HG03439 (cell line): ENCODE measurements around the gene CACNA1A.
"Not testable (repeated sequence)": the region's sequence is repeated elsewhere in the genome, so short reads cannot be mapped to it uniquely, and the experiment has no call there.

Experiments used
- ATAC-seq: cut with Tn5 transposase; IDR thresholded peaks from one replicate; pipeline ENCODE4 v1.9.1; 2021; ENCODE audit warnings: mild to moderate bottlenecking, moderate library complexity; ENCODE audit not compliant: unreplicated experiment

The CACNA1A gene

GRCh38 chr19:13207846-13208671, 298.2 kb downstream of the CACNA1A start:
- peak; percentile 48 for ATAC-seq

GRCh38 chr19:13207237-13207845, 298.9 kb downstream of the CACNA1A start:
- no peak for ATAC-seq

GRCh38 chr19:13206587-13206986, 299.7 kb downstream of the CACNA1A start:
- no peak for ATAC-seq

- not testable (repeated sequence) for ATAC-seq
These were observed 304.2 kb downstream of the CACNA1A start for GRCh38 chr19:13202112-13202511.

GRCh38 chr19:13198634-13199033, 307.6 kb downstream of the CACNA1A start:
- ATAC-seq: no peak

- no peak for ATAC-seq
These were observed 310.6 kb downstream of the CACNA1A start for GRCh38 chr19:13195678-13196077.

- no peak for ATAC-seq
These were observed 315.3 kb downstream of the CACNA1A start for GRCh38 chr19:13190781-13191540.

- no peak for ATAC-seq
These were observed 316.7 kb downstream of the CACNA1A start for GRCh38 chr19:13189600-13189999.

GRCh38 chr19:13187419-13187818, 318.9 kb downstream of the CACNA1A start:
- no peak for ATAC-seq

GRCh38 chr19:13186688-13187087, 319.6 kb downstream of the CACNA1A start:
- ATAC-seq: not testable (repeated sequence)

- ATAC-seq: not testable (repeated sequence)
These were observed 320.3 kb downstream of the CACNA1A start for GRCh38 chr19:13185763-13186657.

- ATAC-seq: not testable (repeated sequence)
These were observed 321.4 kb downstream of the CACNA1A start for GRCh38 chr19:13184926-13185325.

- ATAC-seq: no peak
These were observed 324.4 kb downstream of the CACNA1A start for GRCh38 chr19:13181747-13182388.

- not testable (repeated sequence) for ATAC-seq
These were observed 328.0 kb downstream of the CACNA1A start for GRCh38 chr19:13178291-13178690.

GRCh38 chr19:13177584-13177983, 328.7 kb downstream of the CACNA1A start:
- ATAC-seq: not testable (repeated sequence)

- no peak for ATAC-seq
These were observed 329.9 kb downstream of the CACNA1A start for GRCh38 chr19:13176345-13176744.

GRCh38 chr19:13173139-13173737, 333.0 kb downstream of the CACNA1A start:
- ATAC-seq: no peak

GRCh38 chr19:13172346-13173138, 333.7 kb downstream of the CACNA1A start:
- no peak for ATAC-seq

GRCh38 chr19:13171146-13171545, 335.1 kb downstream of the CACNA1A start:
- ATAC-seq: no peak
